B cell (primary cell): ENCODE measurements around the gene FHIT. TPM values are rescaled to one million over a fixed set of nuclear protein-coding genes. Genes with fewer than 3 reads are reported as not detected.

Source experiments
- ATAC-seq: fragments of 200-7000 bp; cut with Tn5 transposase; one replicate; pipeline ENCODE4 v1.10.0; 2021; ENCODE audit warnings: low read depth, mild to moderate bottlenecking, moderate number of reproducible peaks, moderate library complexity
- CTCF ChIA-PET: fragments of 350-600 bp; sonication (Branson Sonifier 250); formaldehyde crosslinking; loops from one replicate; lab custom pipeline; 2021; ENCODE audit warnings: antibody characterized with exemption, inconsistent platforms; lab: Charles Lee
- POLR2A ChIA-PET: fragments of 350-600 bp; sonication (Branson Sonifier 250); formaldehyde crosslinking; loops from one replicate; lab custom pipeline; 2021; ENCODE audit warnings: antibody characterized with exemption; lab: Charles Lee
- DNase-seq: peaks from one replicate; pipeline ENCODE4 v3.0.0; 2013
- H2AFZ ChIP-seq: 2 replicates; pipeline ENCODE4 v1.6.1; 2012; ENCODE audit warnings: mild to moderate bottlenecking, low read depth, low read length; ENCODE audit not compliant: insufficient read depth, poor library complexity, severe bottlenecking
- H3K27ac ChIP-seq, 2 donors: 1 replicate in 1 of 2; 2 replicates in 1 of 2; pipeline ENCODE4 v1.5.1; 2012 to 2013; ENCODE audit warnings: low read length in 2 of 2, mild to moderate bottlenecking in 2 of 2, moderate library complexity in 1 of 2
- H3K27me3 ChIP-seq, 4 experiments: fragments of 200-600 bp in 1 of 4; sonication (generic) in 1 of 4; replicated peaks in 1 of 4; 1 replicate in 2 of 4; 2 replicates in 2 of 4; pipeline versions ENCODE4 v1.6.1 to v1.7.0; 2013 to 2016; ENCODE audit warnings: low read length in 3 of 4, mild to moderate bottlenecking in 2 of 4, mixed read lengths in 1 of 4, moderate library complexity in 1 of 4; ENCODE audit not compliant: insufficient read depth in 4 of 4, control insufficient read depth in 3 of 4; ENCODE audit errors: control extremely low read depth in 1 of 4
- H3K36me3 ChIP-seq, 2 experiments: replicated peaks in 1 of 2; 1 replicate in 1 of 2; 2 replicates in 1 of 2; pipeline versions ENCODE4 v1.6.1 to v1.7.1; 2013; ENCODE audit warnings: low read length in 1 of 2; ENCODE audit not compliant: insufficient read depth in 2 of 2, control insufficient read depth in 1 of 2; ENCODE audit errors: control extremely low read depth in 1 of 2, extremely low read depth in 1 of 2
- H3K4me1 ChIP-seq, 2 donors: fragments of 200-600 bp in 1 of 2; sonication (generic) in 1 of 2; 1 replicate in 1 of 2; 2 replicates in 1 of 2; pipeline versions ENCODE4 v1.5.1 to v1.6.1; 2013 to 2017; ENCODE audit warnings: low read length in 2 of 2; ENCODE audit not compliant: control insufficient read depth in 2 of 2, insufficient read depth in 2 of 2
- H3K4me2 ChIP-seq: replicated peaks from 2 replicates; pipeline ENCODE3; 2012; ENCODE audit warnings: mild to moderate bottlenecking, low read depth, low read length; ENCODE audit not compliant: poor library complexity, severe bottlenecking
- H3K4me3 ChIP-seq, 5 experiments: fragments of 200-600 bp in 1 of 5; sonication (generic) in 1 of 5; 1 replicate in 3 of 5; 2 replicates in 2 of 5; pipeline versions ENCODE4 v1.5.1 to v1.7.0; 2011 to 2016; ENCODE audit warnings: low read length in 4 of 5, mild to moderate bottlenecking in 4 of 5, low read depth in 2 of 5, control low read depth in 1 of 5, moderate library complexity in 1 of 5; ENCODE audit not compliant: insufficient read depth in 1 of 5; ENCODE audit errors: control extremely low read depth in 1 of 5, extremely low read depth in 1 of 5
- H3K79me2 ChIP-seq: fragments of 200-600 bp; sonication (generic); one replicate; pipeline ENCODE4 v1.6.0; 2016; ENCODE audit warnings: low read length; ENCODE audit not compliant: control insufficient read depth, insufficient read depth
- H3K9ac ChIP-seq: fragments of 200-600 bp; sonication (generic); 2 replicates; pipeline ENCODE4 v1.6.1; 2017; ENCODE audit warnings: mild to moderate bottlenecking, low read length, moderate library complexity
- H3K9me3 ChIP-seq, 3 donors: one replicate each; pipeline versions ENCODE4 v1.6.1 to v1.7.1; 2013; ENCODE audit warnings: low read length in 2 of 3; ENCODE audit not compliant: control insufficient read depth in 2 of 3, insufficient read depth in 1 of 3; ENCODE audit errors: control extremely low read depth in 1 of 3
- H4K20me1 ChIP-seq: 2 replicates; pipeline ENCODE4 v1.6.0; 2012; ENCODE audit warnings: mild to moderate bottlenecking, low read length; ENCODE audit not compliant: insufficient read depth, control insufficient read depth, poor library complexity, severe bottlenecking
- H3K27ac Mint-ChIP-seq: one replicate; pipeline ENCODE4 v1.8.0; 2021; ENCODE audit warnings: mixed read lengths
- H3K27me3 Mint-ChIP-seq: one replicate; pipeline ENCODE4 v1.8.0; 2021; ENCODE audit warnings: mixed read lengths
- H3K4me1 Mint-ChIP-seq: one replicate; pipeline ENCODE4 v1.8.0; 2021; ENCODE audit warnings: mixed read lengths
- H3K4me3 Mint-ChIP-seq: one replicate; pipeline ENCODE4 v1.8.0; 2021; ENCODE audit warnings: mixed read lengths
- H3K9me3 Mint-ChIP-seq: one replicate; pipeline ENCODE4 v1.8.0; 2022; ENCODE audit warnings: mixed read lengths; ENCODE audit not compliant: insufficient read depth
- EZH2 ChIP-seq: IDR thresholded peaks from 2 replicates; pipeline ENCODE4 v1.6.1; 2012; ENCODE audit warnings: borderline replicate concordance, low read depth, mild to moderate bottlenecking, moderate library complexity, low read length; ENCODE audit not compliant: insufficient read depth, poor library complexity, severe bottlenecking
- WGBS: methylation state at CpG from one replicate; pipeline ENCODE4 v1.1.5; 2013; ENCODE audit warnings: missing lambda C conversion rate; ENCODE audit not compliant: insufficient coverage; 5-methylcytosine and 5-hydroxymethylcytosine counted together
- intact Hi-C: fragments of 100-400 bp; cut with micrococcal nuclease; formaldehyde crosslinking; loops from one replicate; pipeline ENCODE4 v1.10.0; 2022
- polyA plus RNA-seq: library from polyadenylated mRNA; depleted of rRNA; stranded (reverse); fragments of >200 nt; gene quantifications from 2 replicates; pipeline ENCODE4 v1.2.3, GENCODE V29; 2012
- total RNA-seq, 2 donors: library from RNA; stranded (reverse); fragments of 120-200 nt in 1 of 2; gene quantifications; 1 replicate in 1 of 2; 2 replicates in 1 of 2; pipeline versions ENCODE4 v1.2.3 to v1.2.4, GENCODE V29; 2013 to 2022
- TF ChIP-seq, protein P1 (sequence below): fragments of 200-600 bp; IDR thresholded peaks from one replicate; pipeline ENCODE4 v1.8.0; 2022; ENCODE audit warnings: antibody characterized with exemption, mild to moderate bottlenecking

FHIT gene
- total and polyA plus RNA-seq, 2 donors (not counting 1 experiment from before 2014, with no cell fraction given): 1.7 to 7.8 TPM

DNA sequence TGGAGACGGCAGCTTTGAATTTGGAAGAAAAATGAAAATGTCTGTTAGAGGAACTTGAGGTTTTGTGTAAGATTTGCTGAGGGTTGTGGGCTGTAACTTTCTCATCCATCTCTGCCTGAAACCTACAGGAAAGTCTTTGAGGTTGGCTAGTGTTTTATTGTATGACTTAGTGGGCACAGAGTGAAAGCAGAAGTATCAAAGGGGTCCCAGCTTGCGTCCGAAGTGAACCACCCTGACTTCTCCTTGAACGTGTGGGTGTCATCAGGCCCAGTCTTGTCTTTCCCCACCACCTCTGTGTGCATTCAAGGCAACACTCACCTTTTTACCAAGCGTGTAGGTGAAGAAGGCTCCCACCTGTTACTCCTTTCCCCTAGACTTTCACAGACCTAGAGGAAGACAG lies 1519.3 kb downstream of the FHIT start:
- no peak for DNase-seq
- peaks cover 15% of the 10 kb centered on the region for H3K4me1 Mint-ChIP-seq
- no peaks in the 10 kb centered on the region for H3K27me3 ChIP-seq
- H3K79me2 ChIP-seq: no peaks in the 10 kb centered on the region
- no peak overlapping the region for H3K4me3 ChIP-seq
- no peaks in the 10 kb centered on the region for H4K20me1 ChIP-seq
- peak overlapping the region; percentile 12 for H3K4me2 ChIP-seq
- no peak overlapping the region for H3K27ac ChIP-seq
- peak overlapping the region; percentile 45 for H2AFZ ChIP-seq
- 5% methylated on average over 3 of the region's 5 CpGs for WGBS
- H3K4me3 Mint-ChIP-seq: no peak overlapping the region
- TF ChIP-seq EZH2: no peak
- TF ChIP-seq, protein P1, sequence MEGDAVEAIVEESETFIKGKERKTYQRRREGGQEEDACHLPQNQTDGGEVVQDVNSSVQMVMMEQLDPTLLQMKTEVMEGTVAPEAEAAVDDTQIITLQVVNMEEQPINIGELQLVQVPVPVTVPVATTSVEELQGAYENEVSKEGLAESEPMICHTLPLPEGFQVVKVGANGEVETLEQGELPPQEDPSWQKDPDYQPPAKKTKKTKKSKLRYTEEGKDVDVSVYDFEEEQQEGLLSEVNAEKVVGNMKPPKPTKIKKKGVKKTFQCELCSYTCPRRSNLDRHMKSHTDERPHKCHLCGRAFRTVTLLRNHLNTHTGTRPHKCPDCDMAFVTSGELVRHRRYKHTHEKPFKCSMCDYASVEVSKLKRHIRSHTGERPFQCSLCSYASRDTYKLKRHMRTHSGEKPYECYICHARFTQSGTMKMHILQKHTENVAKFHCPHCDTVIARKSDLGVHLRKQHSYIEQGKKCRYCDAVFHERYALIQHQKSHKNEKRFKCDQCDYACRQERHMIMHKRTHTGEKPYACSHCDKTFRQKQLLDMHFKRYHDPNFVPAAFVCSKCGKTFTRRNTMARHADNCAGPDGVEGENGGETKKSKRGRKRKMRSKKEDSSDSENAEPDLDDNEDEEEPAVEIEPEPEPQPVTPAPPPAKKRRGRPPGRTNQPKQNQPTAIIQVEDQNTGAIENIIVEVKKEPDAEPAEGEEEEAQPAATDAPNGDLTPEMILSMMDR: no peak
- no peaks in the 10 kb centered on the region for H3K9me3 ChIP-seq
- peaks cover 8 to 10% of the 10 kb centered on the region in 2 donors for H3K4me1 ChIP-seq
- CTCF ChIA-PET: no interaction called here
- POLR2A ChIA-PET: no interaction called here
- no peak for ATAC-seq
- no peaks in the 10 kb centered on the region for H3K9me3 Mint-ChIP-seq
- intact Hi-C loops: no loop called here
- no peak overlapping the region for H3K27ac Mint-ChIP-seq
- no peaks in the 10 kb centered on the region for H3K36me3 ChIP-seq
- no peak overlapping the region for H3K9ac ChIP-seq
- H3K27me3 Mint-ChIP-seq: no peaks in the 10 kb centered on the region

DNA sequence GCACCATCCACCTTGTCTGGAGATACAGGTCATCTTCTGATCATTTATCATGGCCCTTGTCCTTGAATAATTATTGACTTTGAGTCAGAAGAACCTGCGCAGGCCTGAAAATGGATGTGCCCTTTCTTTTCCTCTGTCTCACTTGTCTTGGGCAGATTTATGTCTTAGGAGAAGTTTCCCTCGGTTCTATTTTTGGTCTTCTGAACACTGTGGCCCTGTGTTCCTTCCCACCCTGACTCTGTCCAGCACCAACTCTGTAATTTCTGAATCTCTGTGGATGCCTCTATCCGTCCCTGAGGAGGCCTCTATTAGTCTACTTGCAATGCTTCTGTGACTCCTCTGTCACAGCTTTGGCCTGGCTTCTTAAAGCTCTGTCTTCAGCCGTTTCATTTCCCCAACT lies 1520.7 kb downstream of the FHIT start:
- no peak overlapping the region for H3K27ac Mint-ChIP-seq
- H3K9ac ChIP-seq: no peak overlapping the region
- no peak overlapping the region for H2AFZ ChIP-seq
- no peak for ATAC-seq
- H3K4me3 Mint-ChIP-seq: no peak overlapping the region
- no peaks in the 10 kb centered on the region for H3K79me2 ChIP-seq
- no peaks in the 10 kb centered on the region for H3K9me3 ChIP-seq
- no peaks in the 10 kb centered on the region for H3K27me3 Mint-ChIP-seq
- POLR2A ChIA-PET: no interaction called here
- TF ChIP-seq, protein P1: no peak
- TF ChIP-seq EZH2: no peak
- no peak for DNase-seq
- H3K9me3 Mint-ChIP-seq: no peaks in the 10 kb centered on the region
- CTCF ChIA-PET: no interaction called here
- peaks cover 15% of the 10 kb centered on the region for H3K4me1 Mint-ChIP-seq
- no peaks in the 10 kb centered on the region for H3K27me3 ChIP-seq
- H3K4me3 ChIP-seq: no peak overlapping the region
- intact Hi-C loops: no loop called here
- no peaks in the 10 kb centered on the region for H4K20me1 ChIP-seq
- H3K4me1 ChIP-seq: peaks cover 8 to 10% of the 10 kb centered on the region in 2 donors
- WGBS: 89% methylated on average over 4 of the region's 4 CpGs
- no peak overlapping the region for H3K27ac ChIP-seq
- H3K36me3 ChIP-seq: no peaks in the 10 kb centered on the region
- H3K4me2 ChIP-seq: no peak overlapping the region
